HG03060 (cell line): ENCODE results near the gene NCKAP5.

Source experiments
- ATAC-seq: cut with Tn5 transposase; IDR thresholded peaks from one replicate; pipeline ENCODE4 v1.9.1; 2021; ENCODE audit warnings: low read depth, moderate number of reproducible peaks; ENCODE audit not compliant: unreplicated experiment

The NCKAP5 gene

DNA sequence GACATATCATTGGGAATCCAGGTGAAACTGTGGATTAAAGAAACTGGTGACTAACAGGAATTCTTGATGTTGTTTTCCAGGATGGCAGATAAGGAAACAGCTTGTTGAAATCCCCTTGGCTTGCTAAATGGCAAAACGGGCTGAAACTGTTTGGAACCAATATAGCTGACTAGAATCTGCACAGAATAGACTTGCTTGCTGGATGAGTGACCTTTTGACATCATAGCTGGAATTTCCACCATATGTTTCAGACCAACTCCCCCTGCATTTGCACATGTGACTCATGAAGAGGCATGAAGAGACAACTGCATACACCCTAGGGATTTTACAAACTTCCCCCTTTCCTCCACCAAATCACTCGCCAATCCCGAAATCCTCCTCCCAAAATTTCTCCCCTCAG lies 810.6 kb downstream of the NCKAP5 start:
- ATAC-seq: no peak

DNA sequence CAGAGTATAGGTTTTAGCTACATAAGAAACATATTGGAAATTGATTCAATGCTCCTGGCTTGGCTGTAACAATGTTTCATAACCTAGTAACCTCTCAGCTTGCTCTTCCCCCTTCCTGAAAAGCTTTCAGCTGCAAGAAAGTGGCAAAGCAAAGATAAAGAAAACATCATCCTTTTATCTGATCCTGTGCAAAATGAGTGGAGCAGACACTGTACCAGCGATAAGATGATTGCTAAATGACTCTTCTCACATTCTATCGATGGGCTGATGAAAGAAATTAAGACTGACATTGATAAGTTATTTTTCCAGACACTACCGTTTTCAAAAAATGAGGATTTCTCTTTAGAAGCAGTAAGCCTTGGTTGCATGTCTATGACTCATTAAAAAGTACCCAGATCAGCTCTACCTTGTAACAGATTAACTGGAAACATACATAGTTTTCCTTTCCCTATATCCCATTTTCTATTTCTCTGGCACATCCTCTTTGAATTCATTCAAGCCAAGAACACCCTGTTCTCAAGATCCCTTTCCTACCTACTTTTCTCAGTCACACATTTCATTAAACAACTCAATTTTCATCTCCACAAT lies 811.2 kb downstream of the NCKAP5 start:
- ATAC-seq: no peak

DNA sequence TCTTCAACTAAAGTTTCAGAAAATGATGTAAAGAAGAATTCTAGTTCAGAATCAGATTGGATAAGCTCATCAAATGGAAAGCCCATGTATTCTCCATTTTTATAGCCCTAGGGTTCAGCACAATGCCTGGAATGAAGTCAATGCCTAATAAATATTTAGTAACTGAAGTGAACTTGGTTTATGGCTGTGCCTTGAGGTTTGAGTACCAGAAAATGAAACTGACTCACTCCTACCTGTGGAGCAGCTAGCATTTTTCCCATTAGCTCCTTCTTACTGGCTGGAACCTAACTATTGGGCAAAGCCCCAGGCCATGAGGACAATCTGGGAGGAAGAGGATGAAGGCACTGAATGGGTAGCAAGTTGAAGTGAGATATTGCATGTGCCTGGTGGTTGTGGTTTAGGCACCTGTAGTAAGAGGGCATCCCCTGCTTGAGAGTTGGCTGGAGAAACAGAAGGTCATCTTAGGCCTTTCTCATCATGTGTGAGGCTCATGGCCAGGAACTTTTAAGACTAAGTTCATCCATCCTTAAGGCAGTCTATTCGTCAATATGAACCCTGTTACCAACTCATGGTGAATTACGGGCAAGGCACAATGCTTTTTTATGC lies 813.3 kb downstream of the NCKAP5 start:
- no peak for ATAC-seq

DNA sequence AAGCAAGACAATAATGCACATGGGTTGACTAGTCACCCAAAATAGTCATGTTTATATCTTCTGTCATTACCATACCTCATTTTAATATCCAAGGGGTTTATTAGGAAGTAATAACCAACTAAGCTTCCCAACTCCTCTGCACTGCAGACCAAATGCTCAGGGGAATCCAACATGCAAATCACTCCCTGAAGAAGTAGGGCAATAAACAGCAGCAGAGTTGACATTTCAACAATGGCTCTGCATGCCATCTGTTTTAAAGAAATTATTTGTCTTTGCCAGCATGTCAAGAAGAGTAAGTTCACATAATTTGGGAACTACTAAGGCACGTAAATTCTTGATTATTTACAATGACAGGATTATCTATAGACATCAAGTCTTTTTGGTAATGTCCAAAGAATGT lies 813.9 kb downstream of the NCKAP5 start:
- no peak for ATAC-seq

DNA sequence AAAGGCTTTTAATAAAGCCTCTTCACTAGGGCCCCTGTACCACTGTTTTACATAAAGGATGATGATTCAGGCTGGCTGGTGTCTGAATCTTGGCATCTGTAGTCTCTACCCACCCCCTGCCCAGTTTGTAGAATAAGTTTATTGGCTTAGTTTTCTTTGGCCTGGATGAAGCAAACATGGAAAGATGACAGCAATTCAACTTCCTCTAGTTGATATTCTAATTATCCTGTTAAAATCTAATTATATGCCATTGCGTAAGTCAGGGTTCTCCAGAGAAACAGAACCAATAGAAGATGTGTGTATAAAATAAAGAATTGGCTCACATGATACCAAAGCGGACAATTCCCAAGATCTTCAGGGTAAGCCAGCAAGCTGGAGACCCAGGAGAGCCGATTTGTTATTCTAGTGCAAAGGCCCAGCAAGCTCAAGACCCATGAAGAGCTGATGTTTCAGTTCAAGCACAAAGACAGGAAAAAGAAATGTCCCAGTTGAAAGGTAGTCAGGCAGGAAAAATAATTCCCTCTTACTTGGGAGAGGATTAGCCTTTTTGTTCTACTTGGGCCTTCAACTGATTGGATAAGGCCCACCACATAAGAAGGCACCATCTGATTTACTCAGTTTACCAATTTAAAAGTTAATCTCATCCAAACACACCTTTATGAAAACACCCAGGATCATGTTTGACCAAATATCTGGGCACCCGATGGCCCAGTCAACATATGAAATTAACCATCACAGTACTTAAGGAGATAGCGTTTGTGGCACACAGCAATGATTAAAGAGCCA lies 815.6 kb downstream of the NCKAP5 start:
- ATAC-seq: no peak

DNA sequence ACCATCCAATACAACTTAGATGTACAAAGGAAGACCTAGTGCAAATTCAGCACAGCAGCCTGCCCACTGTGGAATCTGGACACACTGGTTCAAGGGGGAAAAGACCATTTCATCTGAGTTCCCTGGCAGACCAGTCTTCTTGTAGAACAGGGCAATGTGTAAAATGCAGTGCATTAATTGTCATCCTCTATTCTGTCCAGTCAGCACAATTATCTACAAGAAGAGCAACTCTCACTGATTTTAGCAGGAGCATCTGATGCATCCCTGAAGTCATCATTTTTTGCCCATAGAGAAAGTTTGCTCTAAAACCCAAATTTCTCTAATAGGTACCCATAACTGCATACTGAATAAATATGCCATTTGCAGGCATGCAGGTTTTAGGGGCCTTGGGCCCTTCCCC lies 816.4 kb downstream of the NCKAP5 start:
- no peak for ATAC-seq

DNA sequence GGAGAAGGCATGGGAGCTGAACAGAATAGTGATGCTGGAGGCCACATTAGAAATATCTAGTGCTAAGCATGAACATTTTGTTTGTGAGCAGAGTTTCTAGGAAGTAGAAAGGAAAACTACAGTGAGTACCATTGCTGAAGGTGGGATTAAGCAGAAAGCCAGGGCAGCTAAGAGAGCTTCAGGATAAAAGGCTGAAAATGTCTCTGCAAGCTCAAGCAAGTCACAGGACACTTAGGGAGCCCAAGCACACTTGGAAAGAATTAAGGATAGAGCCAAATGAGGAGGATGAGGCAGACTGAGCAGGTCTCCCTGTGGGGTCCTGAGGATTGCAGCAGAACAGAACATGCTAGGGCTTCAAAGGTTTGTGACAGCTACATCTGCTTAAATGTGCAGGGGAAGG lies 817.7 kb downstream of the NCKAP5 start:
- ATAC-seq: no peak

DNA sequence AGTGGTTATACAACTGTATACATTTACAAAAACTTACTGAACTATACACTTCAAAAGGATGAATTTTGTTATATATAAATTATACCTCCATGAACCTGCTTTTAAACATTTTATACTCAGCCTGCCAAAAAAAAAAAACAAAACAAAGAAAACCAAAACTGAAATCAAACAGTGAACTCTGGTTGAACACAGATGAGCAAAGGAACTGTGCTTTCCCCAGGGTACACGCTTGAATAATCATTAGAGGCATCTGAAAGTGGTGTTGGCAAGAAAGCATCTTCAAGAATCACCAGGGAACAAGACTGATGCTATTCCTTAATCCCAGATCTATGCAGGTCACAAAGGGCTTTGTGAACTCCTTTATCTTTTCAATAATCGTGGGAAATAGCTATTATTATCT lies 821.2 kb downstream of the NCKAP5 start:
- no peak for ATAC-seq

DNA sequence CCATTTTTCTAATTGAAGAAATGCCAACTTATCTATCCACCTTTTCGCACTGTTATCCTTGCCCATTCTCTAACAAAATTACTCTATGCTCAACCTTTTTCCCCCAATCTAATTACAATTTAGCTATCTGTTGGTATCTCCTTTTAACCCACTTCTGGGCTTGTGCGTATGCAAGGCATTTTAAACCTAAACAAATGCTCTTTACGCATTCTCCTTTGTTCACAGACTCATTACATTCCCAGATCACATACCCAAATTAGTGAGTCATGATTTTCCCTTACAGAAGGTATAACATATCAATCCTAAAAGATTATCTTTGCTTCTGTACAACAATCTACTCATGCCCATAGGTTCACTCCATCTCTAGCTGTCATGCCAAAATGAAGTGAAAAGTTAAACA lies 826.5 kb downstream of the NCKAP5 start:
- ATAC-seq: no peak

DNA sequence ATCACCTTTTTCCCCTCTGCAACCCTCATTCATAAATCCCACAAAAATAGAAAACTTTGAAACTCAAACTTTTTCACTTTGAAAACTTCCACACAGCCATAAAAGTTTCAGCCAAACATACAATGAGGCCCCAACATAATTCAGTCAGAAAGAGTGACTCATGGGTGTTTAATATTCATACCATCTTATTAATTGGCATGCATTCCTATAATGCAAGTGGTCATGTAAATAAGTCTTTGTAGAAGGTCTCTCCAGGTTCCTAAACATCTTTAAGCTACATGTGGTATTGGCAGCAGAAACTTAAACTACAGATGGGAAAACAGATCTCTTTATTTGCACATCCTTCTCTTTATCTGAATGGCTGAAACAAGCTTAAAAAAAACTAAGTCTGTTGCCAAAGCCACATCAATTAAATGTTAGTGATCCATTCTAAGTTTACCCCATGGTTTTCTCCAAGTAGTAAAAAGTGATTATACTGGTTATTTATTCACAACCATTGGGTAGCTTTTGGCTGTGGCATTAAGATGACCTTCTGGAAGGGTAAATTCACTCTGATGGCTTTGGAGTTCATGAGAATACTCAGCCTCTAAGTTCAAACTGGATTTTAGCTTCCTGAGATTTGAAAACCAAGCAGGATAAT lies 828.1 kb downstream of the NCKAP5 start:
- no peak for ATAC-seq

DNA sequence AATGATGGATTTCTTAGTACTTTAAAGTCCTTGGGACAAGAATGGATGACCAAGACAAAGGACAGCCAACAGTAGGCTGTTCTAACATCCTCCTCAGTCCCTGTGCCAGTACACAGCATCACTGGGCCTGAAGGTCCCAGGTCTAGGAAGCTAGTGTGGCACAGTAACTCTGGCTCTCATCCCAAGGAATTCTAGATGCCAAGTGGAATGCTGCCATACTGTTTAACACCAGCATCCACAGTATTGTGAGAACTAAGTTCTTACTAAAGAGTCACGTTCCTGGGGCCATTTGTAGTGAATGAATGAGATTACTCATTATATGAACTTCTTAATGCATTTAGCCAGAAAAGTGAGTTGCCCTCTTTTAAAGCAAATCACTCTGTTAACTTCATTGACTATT lies 830.0 kb downstream of the NCKAP5 start:
- ATAC-seq: no peak

DNA sequence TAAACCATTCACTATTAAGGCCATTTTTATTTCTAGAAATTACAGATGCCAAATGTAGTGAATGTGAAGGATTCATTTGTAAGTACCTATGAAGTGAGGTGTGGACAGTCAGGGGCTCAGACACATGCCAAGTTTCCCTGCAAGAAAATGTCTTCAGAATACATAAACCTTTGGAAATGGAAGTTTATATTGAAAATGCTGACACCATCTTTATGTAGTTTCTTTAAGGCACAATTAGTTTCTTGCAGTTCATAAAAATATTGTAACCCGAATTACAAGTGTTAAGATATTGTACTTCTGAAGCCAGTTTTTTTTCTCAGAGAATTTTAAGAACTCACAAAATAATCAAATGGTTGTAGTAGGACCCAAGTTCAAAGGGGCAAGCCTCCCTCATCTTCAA lies 832.2 kb downstream of the NCKAP5 start:
- ATAC-seq: no peak

DNA sequence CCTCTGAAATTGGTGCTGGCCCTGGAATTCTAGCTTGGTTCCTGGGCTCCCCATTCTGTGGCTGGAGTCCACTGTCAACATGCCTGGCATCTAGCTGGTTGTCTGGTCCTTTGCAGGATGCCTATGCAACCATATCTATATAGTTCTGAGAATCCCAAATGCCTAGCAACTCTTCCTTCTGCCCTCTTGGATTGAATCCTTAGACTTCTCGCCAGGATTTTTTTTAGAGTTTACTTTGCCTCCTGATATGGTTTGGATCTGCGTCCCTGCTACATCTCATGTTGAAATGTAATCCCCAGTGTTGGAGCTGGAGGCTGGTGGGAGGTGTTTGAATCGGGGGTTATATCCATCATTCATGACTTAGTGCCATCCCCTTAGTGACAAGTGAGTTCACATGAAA lies 833.3 kb downstream of the NCKAP5 start:
- ATAC-seq: no peak

DNA sequence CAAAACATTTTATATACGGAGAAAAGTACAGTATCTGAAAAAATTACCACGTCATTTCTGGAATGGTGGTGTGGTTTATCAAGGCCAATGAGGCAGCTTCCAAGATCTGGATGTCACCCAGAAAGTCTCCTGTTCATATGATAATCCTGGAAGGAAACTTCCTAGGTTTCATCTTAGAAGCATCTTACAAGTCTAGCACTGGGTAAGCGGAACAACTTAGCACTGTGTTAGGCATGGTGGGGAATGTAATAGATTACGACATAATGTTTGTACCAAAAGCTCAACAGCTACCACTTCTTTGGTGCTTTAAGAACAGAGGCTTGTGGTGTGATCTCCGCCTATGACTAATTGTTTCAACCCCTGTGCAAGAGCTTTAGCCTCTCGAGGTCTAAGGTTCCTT lies 835.2 kb downstream of the NCKAP5 start:
- no peak for ATAC-seq

DNA sequence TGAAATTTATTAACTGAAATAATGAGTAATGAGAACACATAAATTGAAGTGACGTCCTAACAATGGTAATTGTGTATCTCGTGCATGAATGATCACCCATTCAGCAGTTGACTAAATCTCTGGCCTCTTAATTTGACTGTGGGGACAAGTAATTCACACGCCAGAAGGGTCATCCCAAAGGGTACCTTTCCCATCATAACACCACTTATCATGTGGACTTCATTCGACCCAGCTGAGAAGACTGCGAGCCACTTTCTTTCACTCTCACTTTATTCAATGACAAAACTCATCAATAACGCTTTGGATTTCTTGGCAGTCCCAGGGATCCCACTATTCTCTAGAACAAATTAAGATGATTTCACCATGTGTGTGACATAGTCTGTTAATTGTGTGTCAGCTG lies 835.6 kb downstream of the NCKAP5 start:
- ATAC-seq: no peak

DNA sequence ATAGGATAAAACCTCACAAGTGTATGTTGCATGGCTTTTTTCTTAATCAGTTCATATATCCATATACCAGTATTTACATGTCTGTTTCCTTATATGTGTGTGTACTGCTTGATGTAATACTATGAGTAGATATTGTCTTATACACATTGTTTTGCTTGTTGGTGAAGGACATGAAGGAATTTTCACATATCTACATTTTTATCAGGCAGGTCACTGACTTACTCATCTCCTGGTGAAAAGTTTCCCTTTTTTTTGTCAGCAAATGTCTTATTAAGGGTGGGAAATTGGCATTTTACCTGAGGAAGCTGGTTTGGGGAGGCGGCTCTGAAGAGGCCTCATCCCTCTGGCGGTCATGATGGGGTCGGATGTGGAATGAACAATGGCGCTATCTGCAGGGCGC lies 836.8 kb downstream of the NCKAP5 start:
- no peak for ATAC-seq

DNA sequence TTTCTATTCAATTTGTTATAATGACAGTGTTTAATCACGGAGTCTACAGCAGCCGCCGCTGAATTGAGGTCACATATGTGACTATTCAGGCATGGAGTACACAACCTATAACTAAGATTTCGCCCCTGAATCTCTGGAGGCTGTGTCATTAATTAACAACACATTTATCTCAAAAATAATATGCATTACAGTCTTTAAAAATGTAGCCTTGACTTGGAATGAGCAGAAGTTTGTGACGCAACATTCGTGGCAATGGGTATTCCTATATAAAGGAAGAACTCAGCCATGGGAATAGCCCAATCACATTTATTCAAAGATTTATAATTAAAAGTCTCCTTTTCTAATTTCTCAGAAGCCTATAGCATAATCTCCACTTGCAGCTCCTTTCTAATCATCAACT lies 837.7 kb downstream of the NCKAP5 start:
- no peak for ATAC-seq

DNA sequence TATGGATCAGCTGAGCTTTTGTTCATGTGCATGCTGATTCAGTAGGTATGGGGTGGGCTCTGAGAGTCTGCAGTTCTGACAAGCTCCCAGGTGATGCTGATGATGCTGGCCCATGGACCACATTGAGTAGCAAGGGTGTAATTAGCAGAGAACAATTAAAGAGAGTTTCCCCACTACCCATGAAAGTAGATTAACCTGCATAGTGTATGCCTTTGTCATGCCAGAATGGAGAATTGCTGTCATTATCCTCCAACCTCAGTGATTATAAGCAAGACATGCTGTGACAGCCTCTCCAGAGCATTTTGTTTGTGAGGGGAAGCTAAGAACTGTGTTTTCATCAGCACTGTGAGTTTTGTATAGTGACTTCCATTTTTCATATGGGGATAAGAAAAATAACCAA lies 838.7 kb downstream of the NCKAP5 start:
- no peak for ATAC-seq

DNA sequence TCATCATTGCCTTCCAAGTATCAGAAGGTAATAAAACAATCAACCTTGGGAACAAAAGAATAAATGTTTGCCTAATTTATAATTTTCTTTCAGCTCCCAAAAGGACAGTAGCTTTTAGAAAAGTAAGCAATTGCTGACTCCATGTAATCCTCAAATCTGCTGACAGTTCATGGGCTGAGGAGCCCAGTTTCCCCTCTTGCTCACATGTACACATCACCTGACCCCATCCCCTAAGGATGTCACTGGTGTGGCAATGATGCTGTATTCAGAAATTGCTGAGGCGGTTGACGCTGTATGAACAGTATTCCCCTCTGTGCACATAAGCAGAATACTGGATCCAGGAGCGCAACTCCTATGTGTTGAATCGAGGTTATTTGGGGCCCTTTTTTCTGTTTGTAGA lies 842.1 kb downstream of the NCKAP5 start:
- ATAC-seq: no peak

DNA sequence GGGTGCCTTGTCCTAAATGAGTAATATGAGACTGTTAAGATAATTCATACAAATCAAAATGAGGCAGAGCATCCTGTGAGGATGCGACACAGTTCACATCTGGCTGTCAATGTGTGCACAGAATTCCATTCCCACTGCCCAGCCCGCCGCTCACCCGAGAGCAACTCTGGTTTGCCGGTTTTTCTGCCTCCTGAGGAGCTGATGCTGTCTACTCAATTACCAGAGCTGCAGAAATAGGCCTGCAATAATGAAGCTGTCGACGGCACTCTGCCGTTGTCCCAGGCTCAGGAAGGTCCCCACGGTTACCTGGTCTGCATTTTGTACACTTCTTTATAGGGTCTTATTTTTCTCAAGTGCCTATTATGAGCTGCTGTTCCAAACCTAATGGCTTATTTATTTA lies 842.5 kb downstream of the NCKAP5 start:
- ATAC-seq: no peak

DNA sequence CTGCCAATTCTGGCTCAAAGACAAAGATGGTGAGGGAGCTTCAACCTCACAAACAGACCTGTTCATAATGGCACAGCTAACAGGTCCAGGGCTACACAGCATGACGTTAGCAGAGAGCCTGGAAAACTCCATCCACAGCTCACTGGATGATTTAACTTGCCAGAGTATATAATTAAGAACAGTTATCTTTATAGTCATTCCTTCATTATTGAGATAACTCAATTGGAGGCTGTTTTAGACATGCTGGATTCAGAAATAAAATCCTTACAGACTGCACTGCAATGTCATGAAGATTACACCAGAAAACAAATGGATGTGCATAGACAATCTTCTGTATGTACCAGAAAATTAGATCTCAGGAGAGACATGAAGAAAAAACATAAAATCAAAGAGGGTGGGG lies 843.1 kb downstream of the NCKAP5 start:
- no peak for ATAC-seq

DNA sequence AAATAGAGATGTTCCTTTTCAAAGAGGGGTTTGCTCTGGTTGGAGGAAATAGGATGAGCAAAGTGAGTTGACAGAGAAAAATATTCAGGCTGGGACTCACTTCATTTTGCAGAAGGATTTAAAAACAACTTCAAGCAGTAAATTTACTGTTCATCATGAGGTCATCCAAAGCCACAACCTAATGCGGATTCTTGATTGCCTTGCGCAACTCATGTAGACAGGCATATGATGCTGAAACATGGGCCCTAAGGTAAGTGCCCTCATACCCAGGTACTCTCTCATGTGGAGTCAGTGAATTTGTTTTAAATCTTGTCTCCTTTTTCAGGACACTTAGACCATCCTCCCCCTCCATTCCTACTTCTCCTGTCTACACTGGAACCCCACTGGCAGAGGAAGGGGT lies 846.3 kb downstream of the NCKAP5 start:
- ATAC-seq: no peak
